Measurements from ENCODE around the gene RCOR3.

RCOR3 gene

DNA sequence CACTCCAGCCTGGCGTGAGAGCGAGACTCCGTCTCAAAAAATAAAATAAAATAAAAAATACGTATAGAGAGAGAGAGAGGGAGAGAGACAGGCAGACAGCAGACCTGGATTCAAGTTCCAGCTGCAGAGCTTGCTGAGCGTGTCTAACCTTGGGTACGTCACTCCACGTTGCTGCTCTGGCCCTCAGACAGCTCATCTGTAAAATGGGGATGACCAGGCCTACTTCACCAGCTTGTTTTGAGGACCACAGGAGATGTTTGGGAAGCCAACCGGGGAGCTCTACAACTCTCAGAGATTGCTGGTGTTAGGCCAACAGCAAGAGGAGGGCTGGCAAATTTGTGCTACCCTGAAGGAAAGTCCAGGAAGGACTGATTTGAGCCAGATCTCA, 67.0 kb downstream of the RCOR3 start:
- no peak for DNase-seq

DNA sequence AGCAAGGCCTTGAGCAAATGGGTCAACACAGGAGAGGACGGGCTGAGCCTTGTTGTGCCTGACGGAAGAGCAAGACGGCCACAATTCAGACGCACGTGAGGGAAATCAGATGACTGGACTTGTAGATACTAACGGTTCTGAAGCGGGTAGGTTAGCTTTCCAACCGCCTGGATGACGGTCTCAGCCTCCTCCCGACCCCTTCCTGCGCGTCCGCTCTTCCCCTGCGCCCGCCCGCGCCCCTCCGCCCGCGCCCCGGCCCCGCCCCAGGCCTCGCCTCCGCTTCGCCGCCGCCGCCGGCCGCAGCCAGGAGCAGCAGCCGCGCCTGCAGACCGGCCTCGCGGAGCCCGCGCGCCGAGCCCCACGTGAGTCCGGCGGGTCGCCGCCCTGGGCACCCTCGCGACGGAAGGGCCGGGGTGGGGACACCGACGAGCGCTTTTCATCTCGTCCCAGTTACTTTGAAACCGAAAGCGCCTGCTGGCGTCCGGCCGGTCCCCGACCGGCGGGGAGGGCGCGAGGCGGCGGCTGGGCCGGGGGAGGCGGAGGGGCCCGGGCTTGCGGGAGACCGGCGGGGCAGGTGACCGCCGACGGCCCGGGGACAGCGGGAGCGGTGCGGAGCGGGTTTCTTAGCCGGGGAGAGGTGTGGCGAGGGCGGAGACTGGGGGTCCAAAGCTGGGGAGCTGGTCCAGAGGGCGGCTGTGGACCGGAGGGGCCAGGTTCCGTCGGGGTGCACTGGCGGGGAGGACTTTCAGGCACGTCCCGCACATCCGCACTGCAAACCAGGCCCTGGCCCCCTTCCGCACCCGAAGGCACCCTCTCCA, 67.6 kb downstream of the RCOR3 start, which contains the start of gene TRAF5:
TRAF5 (plus strand) TSS at position 306 of the 818 bp plus-strand sequence. CDS start 26,407 bp downstream, outside the sequence.
- peak; percentile 51 for DNase-seq

DNA sequence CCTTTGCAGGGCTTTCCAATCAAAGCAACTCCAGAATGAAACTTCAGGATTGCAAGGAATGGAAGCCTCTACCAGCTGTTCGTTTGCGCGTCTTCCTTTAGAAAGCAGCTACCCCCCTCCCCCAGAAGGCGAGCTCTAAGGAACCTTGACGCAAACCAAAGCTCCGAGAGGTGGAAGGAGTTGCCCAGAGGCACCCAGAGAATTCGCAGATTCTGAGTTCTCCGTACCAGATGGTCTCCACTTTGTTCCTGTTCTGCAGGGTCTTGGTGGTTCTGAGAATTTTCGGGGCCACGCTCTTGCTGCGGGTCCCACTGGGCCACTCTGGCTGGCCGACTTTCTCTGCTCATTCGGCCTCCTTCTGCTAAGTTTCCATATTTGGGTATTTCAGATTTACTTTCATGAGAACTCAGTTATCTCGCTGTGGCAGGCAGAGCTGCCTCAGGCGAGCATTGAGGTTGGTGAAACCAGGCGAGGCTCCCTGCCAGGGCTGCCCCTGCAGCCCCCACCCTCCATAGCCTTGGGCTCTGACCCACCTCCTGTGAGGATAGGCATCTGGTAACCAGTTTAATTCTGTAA, 68.3 kb downstream of the RCOR3 start:
- no peak for DNase-seq

DNA sequence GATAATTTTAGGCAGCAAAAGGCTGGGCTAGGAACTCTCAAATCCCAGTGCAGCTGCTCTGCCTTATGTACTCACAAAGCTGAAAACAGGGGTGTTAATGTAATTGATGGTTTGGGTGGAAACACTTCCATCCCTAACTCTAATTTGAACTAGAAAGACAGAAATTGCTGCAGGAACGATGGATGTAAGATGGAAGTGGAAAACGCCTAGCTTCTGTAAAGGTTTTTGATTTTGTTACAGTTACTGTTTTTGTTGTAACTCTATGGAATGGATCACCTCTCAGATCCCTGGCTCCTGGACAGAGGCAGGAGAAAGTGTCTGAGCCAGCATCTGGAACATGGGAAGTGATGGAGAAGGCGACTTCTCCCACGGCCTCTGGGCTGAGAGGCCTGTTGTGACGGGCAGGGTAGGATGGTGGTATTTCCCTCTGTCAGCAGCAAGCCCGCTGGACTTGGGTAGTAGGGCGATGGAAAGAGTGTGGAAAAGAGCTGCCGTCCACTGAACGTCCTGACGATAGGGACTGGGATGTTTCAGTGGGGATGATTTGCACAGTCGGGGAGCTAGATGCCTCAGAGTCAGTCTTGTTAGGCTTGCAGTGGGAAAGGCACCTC, 69.0 kb downstream of the RCOR3 start:
- no peak for DNase-seq

DNA sequence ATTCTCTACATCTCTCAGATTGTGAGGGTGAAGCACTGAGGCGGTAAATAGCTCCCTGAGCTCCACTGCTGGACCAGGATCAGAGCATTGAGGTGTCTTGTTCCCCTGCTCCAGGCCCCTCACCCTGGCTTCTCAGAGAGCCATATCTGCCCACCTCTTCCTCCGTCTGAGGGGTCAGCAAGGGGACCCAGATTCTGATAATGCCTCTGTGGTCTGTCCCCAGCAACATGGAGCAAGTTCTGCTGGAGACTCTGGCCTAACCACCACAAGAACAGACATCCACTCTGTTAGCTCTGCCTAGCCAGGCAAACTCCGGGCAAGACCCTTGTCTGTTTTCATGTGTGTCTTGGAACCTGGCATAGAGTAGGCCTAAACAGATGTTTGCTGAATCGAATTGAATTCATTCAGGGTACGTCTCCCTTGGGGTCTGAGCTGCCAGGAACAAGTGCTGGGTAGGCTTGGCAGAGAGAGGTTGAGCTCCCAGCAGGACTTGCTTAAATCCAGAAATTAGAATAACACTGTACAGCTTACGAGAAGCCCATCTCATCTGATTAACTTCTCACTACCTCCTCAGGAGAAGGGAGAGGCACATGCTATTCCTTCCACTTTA, 69.8 kb downstream of the RCOR3 start:
- DNase-seq = no peak

DNA sequence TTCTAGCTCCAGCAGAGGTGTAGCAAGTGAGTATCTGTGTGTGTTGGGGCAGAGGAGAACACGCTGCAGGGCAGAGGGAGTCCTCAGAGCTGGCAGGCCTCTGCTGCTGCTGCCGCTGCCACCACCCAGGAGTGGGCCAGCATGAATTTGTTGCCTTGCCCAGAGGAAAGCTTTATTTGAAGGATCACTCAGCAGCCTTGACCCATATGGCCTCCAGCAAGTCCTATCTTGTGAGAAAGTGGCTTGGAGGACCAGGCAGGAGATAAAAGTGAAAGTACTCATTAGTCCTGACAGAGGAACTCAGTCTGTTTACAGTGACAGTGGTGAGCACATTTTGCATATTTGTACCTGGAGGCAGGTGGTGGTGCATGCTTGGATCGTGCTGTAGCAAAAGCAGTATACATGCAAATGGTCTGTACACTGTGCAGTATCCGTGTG, 70.6 kb downstream of the RCOR3 start:
- no peak for DNase-seq

DNA sequence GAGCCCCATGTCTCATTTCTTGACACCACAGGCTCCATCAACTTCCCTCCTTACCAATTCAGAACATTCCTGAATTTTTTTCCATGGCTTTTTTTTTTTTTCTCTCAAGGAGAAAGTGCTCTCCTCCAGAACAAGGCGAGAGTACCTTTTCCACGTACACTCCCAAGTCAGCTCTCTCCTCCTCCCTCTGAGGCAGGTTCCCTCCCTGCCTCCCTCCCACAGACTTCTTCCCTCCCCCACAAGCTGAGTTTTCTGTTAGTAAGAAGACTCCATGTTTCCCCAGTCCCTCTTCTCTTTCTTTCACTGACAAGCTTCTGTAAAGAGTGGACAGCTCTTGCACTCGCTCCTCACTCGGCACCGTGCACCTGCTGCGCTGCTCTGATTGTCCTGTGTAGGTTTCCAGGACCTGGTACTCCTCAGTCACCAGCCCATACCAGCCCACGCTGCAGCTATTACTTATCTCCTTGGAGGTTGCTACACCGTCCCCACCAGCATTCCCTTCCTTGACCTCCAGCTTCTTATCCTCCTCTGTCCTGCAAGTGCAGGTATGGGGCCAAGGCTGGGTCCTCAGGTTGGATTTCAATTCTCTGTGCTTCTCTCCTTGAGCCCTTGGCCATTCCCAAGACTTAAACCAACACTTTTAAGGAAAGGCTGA, 71.2 kb downstream of the RCOR3 start:
- DNase-seq = no peak

DNA sequence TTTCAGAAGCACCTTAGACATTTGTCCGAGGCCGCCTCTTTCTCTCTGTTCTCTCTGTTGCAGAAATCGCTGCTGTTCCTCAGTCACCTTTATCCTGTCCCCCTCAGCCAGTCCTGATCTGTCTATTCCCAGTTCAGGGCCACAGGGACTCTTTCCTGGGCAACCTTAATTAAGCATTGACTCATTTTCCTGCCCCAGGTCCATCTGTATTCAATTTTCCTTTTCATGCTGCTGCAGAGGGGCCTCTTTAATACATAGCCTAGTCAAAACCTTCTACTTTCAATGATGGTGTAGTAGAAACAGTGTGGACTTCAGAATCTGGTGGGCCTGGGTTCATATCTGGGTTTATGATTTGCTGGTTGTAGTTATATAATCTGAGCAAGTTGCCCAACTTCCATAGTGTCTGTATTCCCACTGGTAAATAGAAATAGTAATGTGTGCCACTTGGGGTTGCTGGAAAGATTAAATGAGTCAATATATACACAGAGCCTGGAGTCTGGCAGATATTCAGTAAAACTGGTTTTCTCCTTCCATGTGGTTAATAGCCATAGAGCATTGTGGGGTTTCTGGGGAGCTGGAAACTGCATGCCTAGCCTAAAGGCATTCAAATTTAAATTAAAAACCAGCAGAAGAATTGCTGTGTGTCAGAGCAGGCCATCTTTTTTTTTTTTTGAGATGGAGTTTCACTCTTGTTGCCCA, 72.0 kb downstream of the RCOR3 start:
- DNase-seq = no peak

DNA sequence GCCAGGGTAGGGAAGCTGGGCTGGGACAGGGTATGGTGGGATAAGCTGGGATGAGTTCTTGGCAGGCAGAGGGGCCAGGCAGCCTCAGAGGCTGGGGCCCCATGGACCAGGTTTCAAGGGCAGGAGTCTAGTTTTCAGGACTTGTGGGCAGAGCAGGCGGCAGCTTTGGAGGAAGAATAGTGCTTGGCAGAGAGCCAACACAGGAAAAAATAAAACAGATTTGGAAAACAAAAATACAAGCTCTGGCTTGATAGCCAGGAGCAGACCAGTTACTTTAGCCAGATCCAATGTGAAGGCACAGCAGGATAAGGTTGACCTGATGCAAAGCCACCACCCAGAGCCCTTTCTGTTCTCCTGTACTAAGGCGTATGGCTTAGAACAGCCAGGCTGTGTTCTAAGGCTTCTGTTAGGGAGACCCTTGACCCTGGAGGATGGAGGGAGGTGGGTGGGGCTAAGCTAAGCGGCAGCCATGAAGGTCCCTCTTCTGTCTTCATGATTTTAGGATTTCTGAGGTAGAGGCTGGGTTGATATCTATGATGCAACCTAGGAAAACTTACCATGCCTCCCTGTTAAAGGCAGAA, 73.0 kb downstream of the RCOR3 start:
- DNase-seq = no peak

DNA sequence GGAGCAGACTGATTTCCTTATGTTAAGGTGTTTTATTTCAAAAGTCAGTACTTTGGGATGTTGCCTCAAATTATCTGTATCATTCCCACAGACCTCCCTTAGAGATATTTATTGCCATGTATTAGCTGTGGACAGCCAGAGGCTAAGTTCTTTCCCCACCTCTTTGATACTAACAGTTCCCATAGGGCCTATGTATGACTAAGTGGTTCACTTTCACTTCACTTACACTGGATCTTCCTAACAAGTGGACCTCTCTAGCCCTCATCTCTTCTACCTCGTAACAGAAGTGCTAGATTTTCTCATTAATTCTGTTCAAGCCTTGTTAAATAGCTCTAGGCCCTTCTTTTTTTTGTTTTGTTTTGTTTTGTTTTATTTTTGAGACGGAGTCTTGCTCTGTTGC, 73.7 kb downstream of the RCOR3 start:
- no peak for DNase-seq

DNA sequence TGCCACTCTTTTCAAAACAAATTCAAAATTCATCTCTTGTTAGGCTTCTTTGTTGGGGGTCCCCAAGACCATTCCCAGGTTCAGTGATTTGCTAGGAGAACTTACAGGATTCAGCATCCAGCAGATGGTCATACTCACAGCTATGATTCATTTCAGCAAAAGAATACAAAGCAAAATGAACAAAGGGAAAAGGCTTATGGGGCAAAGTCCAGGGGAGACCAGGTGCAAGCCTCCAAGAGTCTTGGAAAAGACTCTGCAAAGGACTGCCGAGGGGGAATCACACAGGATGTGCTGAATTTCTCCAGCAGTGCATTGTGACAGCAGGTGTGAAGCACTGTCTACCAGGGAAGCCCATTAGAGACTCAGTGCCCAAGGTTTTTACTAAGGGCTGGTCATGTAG, 74.7 kb downstream of the RCOR3 start:
- no peak for DNase-seq

DNA sequence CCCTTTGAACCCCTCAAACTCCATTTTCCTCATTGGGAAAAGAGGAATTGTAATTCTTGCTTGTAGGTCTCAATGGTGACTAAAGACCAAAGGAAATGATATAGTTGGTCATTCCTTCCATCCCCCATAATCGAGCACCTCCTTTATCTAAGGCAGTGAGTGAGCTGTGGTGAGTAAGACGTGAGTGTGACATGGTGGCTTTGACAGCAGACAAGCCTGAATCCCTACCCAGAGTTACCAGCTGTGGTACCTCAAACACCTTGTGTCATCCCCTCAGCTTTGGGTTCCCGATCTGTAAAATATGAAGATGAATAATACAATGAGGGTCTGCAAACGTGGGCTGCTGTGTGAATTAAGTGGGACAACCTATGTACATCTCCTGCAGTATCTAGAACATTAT, 75.8 kb downstream of the RCOR3 start:
- DNase-seq = no peak

DNA sequence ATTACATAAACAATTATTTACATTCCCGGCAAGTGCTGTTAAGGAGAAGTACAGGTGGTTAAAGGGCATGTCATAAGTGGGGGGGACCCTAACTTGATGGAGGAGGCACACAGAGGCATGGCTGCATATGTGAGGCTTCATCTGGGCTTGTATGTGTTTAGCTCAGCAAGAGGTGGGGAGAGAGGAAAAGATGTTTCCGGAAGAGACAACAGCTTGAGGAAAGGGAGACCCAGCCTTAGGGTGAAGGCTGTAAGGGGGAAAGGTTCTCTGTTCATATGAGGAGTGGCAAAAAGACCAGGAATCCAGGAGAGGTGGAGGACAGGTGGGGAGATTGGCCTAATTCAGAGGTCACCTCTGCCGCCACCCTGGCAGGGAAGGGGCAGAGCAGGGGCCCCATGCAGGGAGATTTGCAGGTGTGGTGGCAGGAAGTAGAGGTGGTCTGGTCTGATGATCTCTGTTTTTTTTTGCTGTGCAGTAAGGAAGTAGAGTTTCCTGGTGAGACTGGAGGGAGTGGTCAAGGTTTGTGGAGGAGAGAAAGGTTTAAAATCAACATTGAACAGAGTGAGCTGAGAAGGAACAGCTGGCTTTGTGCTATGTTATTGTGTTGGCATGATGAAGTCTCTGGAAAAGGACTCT, 76.5 kb downstream of the RCOR3 start:
- DNase-seq = no peak

DNA sequence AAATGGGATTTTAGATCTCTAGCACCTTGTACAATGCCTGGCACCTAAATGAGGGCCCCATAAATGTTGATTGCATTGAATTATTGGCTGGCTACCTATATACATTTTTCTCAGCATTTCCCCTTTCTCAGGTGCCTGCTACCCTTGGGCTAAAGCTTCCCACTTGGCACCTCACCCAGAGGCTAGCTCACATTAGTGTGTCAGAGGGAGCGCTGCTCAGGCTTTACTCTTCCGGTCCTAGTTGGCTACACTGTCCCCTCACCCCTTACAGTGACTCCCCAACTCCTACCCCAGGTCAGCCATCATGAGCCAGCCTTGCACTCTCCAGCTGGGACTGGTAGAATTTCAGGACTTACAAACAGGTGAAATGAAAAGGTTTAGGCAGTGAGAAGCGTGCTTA, 77.0 kb downstream of the RCOR3 start:
- no peak for DNase-seq

DNA sequence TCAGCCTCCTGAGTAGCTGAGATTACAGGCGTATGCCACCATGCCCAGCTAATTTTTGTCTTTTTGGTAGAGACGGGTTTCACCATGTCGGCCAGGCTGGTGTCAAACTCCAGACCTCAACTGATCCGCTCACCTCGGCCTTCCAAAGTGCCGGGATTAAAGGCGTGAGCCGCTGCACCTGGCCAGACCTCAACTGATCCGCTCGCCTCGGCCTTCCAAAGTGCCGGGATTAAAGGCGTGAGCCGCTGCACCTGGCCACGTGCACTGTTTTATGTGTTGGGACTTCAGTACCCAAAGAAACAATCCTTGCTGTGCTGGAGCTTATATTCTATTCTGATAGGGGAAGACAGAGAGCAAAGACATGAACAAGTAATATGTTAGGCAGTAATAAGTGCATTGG, 77.6 kb downstream of the RCOR3 start:
- DNase-seq = no peak

DNA sequence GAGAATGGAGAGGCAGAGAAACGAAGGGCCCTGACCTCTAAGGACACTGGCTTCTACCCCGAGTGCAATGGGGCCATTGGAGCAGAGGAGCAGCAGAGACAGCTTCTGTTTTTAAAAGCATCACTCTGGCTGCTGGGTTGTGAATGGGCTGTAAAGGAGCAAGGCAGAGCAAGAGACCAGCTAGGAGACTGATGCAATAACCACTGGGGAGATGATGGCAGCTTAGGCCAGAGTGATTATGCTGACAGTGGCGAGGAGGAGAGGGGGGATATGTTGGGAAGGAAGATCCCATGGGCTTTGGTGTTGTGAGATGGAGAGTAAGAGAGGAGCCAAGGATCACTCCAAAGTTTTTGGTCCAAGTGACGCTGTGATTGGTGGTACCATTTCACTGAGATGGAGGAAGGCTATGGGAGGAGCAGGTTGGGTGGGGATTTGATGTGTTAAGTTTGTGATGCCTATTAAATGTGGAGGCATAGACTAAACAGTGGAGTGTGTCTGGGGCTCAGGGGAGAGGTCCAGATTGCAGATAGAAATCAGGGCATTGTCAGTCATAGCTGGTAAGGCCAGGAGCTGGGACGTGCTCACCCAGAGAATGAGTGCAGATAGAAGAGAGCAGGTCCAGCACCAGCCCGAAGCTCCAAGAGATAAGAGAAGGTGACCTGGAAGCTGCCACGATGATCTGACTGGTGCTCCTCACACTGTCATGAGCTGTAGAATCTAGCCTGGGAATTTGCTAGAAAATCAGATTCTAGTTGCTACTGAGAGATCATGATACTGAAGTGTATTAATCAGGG, 78.5 kb downstream of the RCOR3 start:
- no peak for DNase-seq

DNA sequence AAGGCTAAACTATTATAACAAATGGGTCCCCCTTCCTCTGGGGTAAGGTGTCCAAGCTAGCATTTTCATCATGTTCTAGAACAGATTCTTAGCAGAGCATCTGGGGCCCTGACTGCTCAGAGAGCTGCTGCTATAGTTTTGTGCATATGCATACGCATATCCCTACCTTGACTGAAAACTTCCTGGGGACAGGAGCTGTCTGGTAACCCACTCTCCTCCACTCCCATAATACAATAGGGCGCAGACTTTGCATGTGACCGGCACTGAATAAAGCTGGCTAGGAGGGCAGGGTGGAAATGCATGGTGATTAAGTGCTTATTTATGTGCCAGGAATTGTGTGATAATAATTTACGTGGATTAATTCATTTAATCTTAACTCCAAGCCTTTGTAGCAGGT, 79.1 kb downstream of the RCOR3 start:
- DNase-seq = no peak

DNA sequence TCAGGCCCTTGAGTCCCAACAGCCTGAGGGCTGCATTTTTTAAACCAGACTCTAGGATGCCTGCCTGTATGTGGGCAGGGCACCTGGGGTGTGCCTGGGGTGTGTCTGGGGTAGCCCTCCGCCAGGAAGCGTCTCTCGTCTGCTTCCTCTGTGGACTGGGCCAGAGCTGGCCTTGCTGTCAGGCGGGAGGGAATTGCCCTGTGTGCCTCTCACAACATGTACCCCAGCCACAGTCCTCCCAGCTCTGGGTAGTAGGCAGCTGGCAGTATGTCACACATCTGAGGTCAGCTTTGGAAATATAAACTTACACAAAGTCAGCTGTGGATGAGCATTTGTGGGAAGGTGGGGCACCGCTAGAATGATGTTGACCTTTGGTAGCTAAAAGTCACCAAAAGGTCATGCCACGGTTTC, 80.5 kb downstream of the RCOR3 start:
- DNase-seq = no peak

DNA sequence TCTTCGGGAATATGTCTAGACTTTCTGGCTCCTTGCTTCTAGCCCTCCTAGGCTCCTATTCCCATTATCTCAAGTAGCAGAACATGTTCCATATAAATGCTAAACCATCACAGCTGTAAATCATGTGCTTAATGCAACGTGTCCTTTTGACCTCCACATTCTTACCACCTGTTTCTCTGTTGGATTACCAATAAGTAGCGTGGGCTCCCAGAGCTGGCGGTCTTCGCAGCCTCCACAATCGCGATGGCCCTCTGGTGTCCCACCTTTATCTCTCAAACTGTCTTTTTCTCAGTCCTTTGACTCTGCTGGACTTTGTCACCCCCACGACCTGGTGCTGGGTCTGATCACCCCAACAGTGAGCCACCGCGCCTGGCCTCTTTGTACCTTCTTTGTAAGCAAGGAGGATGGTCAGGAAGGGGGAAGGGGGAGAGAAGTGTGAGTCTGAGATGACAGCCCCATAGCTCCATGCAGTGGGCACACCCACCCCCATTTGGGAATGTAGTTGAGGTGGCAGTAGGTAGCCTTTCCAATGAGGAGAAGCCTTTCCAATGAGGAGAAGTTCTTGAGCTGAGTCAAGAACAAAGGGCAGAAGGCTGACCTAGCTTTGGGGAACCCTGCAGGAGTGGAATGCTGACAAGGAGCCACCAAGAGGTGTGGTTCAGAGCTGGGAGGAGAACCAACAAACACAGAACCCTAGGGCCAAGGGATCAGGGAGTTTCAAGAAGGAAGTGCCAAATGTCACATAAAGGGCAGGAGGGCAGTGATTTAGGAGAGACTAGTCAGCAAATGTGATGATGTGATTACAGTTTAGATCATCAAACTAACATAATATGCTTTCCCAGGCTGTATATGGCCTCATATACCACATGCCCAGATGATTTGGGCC, 81.7 kb downstream of the RCOR3 start:
- DNase-seq = no peak

DNA sequence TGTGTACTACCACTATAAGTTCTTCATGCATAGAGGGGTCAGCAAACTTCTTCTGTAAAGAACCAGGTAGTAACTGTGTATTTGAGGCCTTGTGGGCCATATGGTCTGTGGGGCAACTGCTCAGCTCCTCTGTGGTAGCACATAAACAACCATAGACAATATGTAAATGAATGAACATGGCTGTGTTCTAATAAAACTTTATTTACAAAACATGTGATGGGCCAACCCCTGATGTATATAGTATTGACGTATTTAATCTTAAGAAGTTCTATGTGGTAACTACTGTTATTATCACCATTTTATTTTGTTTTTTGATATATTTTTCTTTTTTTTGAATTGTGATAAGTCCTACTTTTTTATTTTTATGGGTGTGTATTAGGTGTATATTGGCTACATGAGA, 82.8 kb downstream of the RCOR3 start:
- DNase-seq = no peak

All from stimulated activated CD4-positive, alpha-beta T cell treated with anti-CD3 and anti-CD28 coated beads, Interleukin-4, amount 100 ng/mL, for 24 hours (primary cell).